ENCODE data around the gene XIRP1.

DNA sequence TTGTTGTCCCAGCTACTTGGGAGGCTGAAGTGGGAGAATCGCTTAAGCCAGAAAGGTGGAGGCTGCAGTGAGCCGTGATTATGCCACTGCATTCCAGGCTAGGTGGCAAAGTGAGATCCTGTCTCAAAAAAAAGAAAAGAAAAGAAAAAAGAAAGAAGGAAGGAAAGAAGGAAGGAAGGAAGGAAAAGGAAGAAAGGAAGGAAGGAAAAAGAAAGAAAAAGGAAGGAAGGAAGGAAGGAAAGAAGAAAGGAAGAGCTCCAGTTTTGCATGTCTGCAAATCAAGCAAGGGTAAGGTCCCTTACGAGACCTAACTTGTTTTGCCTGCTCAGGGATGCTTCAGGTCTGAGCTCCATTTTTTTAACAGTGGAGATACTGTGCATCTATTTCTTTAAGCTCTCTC, 3.6 kb upstream of the XIRP1 start:
- TF ChIP-seq, protein P1, sequence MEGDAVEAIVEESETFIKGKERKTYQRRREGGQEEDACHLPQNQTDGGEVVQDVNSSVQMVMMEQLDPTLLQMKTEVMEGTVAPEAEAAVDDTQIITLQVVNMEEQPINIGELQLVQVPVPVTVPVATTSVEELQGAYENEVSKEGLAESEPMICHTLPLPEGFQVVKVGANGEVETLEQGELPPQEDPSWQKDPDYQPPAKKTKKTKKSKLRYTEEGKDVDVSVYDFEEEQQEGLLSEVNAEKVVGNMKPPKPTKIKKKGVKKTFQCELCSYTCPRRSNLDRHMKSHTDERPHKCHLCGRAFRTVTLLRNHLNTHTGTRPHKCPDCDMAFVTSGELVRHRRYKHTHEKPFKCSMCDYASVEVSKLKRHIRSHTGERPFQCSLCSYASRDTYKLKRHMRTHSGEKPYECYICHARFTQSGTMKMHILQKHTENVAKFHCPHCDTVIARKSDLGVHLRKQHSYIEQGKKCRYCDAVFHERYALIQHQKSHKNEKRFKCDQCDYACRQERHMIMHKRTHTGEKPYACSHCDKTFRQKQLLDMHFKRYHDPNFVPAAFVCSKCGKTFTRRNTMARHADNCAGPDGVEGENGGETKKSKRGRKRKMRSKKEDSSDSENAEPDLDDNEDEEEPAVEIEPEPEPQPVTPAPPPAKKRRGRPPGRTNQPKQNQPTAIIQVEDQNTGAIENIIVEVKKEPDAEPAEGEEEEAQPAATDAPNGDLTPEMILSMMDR (conservative IDR thresholded peaks at IDR 0.05) = no peak
- TF ChIP-seq ZFX (IDR thresholded peaks at IDR 0.05) = no peak
